ENCODE measurements around the gene ASCL5. TPM values are rescaled to one million over a fixed set of nuclear protein-coding genes. Genes with fewer than 3 reads are reported as not detected.
A peak's percentile ranks its signal among the peaks of the same experiment; 100 is the strongest.

The ASCL5 gene
- total RNA-seq, 2 donors from 2014 or later, result not detected

GRCh38 chr1:201090541-201090940 is 36.4 kb downstream of the ASCL5 start:
- no peak for DNase-seq (ENCODE audit: low spot score)
- Histone ChIP-seq H3K36me3 (no peaks in the 10 kb centered on the region), H3K27ac (no peak overlapping the region), H3K9me3 (no peaks in the 10 kb centered on the region), H3K4me3 (no peak overlapping the region), H3K4me1 (no peaks in the 10 kb centered on the region), H3K27me3 (no peaks in the 10 kb centered on the region)
- no peak for TF ChIP-seq CTCF (IDR thresholded peaks at IDR 0.05)

GRCh38 chr1:201089596-201089995 is 37.4 kb downstream of the ASCL5 start:
- no peak overlapping the region for H3K27ac ChIP-seq
- no peaks in the 10 kb centered on the region for H3K9me3 ChIP-seq
- H3K4me1 ChIP-seq, result no peaks in the 10 kb centered on the region
- no peak overlapping the region for H3K4me3 ChIP-seq
- TF ChIP-seq CTCF (IDR thresholded peaks at IDR 0.05), result no peak
- no peak for DNase-seq (ENCODE audit: low spot score)
- no peaks in the 10 kb centered on the region for H3K27me3 ChIP-seq
- no peaks in the 10 kb centered on the region for H3K36me3 ChIP-seq

GRCh38 chr1:201088901-201089525 is 38.0 kb downstream of the ASCL5 start:
- TF ChIP-seq CTCF (IDR thresholded peaks at IDR 0.05), result no peak
- H3K27me3 ChIP-seq, result no peaks in the 10 kb centered on the region
- no peak overlapping the region for H3K27ac ChIP-seq
- no peaks in the 10 kb centered on the region for H3K4me1 ChIP-seq
- H3K4me3 ChIP-seq, result no peak overlapping the region
- no peaks in the 10 kb centered on the region for H3K9me3 ChIP-seq
- DNase-seq (ENCODE audit: low spot score), result no peak
- no peaks in the 10 kb centered on the region for H3K36me3 ChIP-seq

GRCh38 chr1:201088395-201088794 is 38.6 kb downstream of the ASCL5 start:
- Histone ChIP-seq H3K4me1 (no peaks in the 10 kb centered on the region), H3K9me3 (no peaks in the 10 kb centered on the region), H3K27me3 (no peaks in the 10 kb centered on the region), H3K36me3 (no peaks in the 10 kb centered on the region), H3K27ac (no peak overlapping the region), H3K4me3 (no peak overlapping the region)
- TF ChIP-seq CTCF (IDR thresholded peaks at IDR 0.05), result no peak
- no peak for DNase-seq (ENCODE audit: low spot score)

- H3K4me1 ChIP-seq, result no peaks in the 10 kb centered on the region
- DNase-seq (ENCODE audit: low spot score), result no peak
- H3K9me3 ChIP-seq, result no peaks in the 10 kb centered on the region
- H3K36me3 ChIP-seq, result no peaks in the 10 kb centered on the region
- H3K4me3 ChIP-seq, result no peak overlapping the region
- peak; percentile 37 to 66 for TF ChIP-seq CTCF (IDR thresholded peaks at IDR 0.05)
- no peak overlapping the region for H3K27ac ChIP-seq
- H3K27me3 ChIP-seq, result no peaks in the 10 kb centered on the region
Observed at GRCh38 chr1:201085902-201086735, 40.9 kb downstream of the ASCL5 start.

Data from right atrium auricular region (tissue), 2 donors.